HEK293 (cell line): ENCODE data around the gene APOBEC3F.
"Not testable (repeated sequence)": the region's sequence is repeated elsewhere in the genome, so short reads cannot be mapped to it uniquely, and the experiment has no call there.

Experiments used
- CTCF ChIA-PET: fragments of 350-600 bp; formaldehyde crosslinking; extraction: SDS; loops from one replicate; lab custom pipeline; 2021; ENCODE audit warnings: antibody characterized with exemption; lab: Yijun Ruan, JAX
- POLR2A ChIA-PET: fragments of 300-600 bp; formaldehyde crosslinking; extraction: SDS; loops from one replicate; lab custom pipeline; 2020; ENCODE audit warnings: antibody characterized with exemption, inconsistent platforms; lab: Yijun Ruan, JAX
- H3K27ac ChIP-seq: fragments of 200-500 bp; sonication (Bioruptor generic); 2 replicates; pipeline ENCODE4 v1.5.1; 2014; ENCODE audit warnings: low read depth, low read length, control low read depth, inconsistent platforms; ENCODE audit errors: extremely low read depth
- H3K36me3 ChIP-seq, 2 experiments: fragments of 200-500 bp in 1 of 2; sonication (Bioruptor generic) in 1 of 2; 1 replicate in 1 of 2; 2 replicates in 1 of 2; pipeline ENCODE4 v1.5.1; 2014 to 2017; ENCODE audit warnings: inconsistent platforms in 2 of 2, low read length in 2 of 2; ENCODE audit not compliant: control insufficient read depth in 2 of 2, insufficient read depth in 1 of 2
- H3K4me1 ChIP-seq: fragments of 200-500 bp; sonication (Bioruptor generic); 2 replicates; pipeline ENCODE4 v1.5.1; 2014; ENCODE audit warnings: mild to moderate bottlenecking, low read length, inconsistent platforms; ENCODE audit not compliant: control insufficient read depth, insufficient read depth
- H3K4me3 ChIP-seq: 2 replicates; pipeline ENCODE4 v1.5.1; 2011; ENCODE audit warnings: low read depth, mild to moderate bottlenecking, control low read depth, low read length, moderate library complexity
- H3K9me3 ChIP-seq: fragments of 200-500 bp; sonication (Bioruptor generic); 2 replicates; pipeline ENCODE4 v1.5.1; 2014; ENCODE audit warnings: low read depth, low read length, inconsistent platforms; ENCODE audit not compliant: control insufficient read depth, insufficient read depth
- CTCF ChIP-seq: fragments of 450-650 bp; formaldehyde crosslinking; IDR thresholded peaks from 2 replicates; pipeline ENCODE4 v1.5.1; 2016; ENCODE audit warnings: missing biosample characterization, missing genetic modification characterization
- HOXD13 ChIP-seq: sonication (generic); formaldehyde crosslinking; IDR thresholded peaks from 2 replicates; pipeline ENCODE4 v1.8.0; 2022; ENCODE audit warnings: missing genetic modification reagents, borderline replicate concordance
- KLF16 ChIP-seq: fragments of 450-650 bp; formaldehyde crosslinking; IDR thresholded peaks from 2 replicates; pipeline ENCODE4 v1.5.1; 2017; ENCODE audit warnings: missing biosample characterization, missing genetic modification characterization
- PRDM6 ChIP-seq: fragments of 450-650 bp; formaldehyde crosslinking; IDR thresholded peaks from 2 replicates; pipeline ENCODE4 v1.5.1; 2017; ENCODE audit warnings: missing biosample characterization, missing genetic modification characterization
- SCRT2 ChIP-seq: fragments of 450-650 bp; formaldehyde crosslinking; IDR thresholded peaks from 2 replicates; pipeline ENCODE4 v1.5.1; 2016; ENCODE audit warnings: missing biosample characterization, missing genetic modification characterization
- ZBTB8A ChIP-seq: fragments of 450-650 bp; formaldehyde crosslinking; IDR thresholded peaks from 2 replicates; pipeline ENCODE4 v1.5.1; 2016; ENCODE audit warnings: missing biosample characterization, missing genetic modification characterization
- ZNF146 ChIP-seq: fragments of 450-650 bp; formaldehyde crosslinking; IDR thresholded peaks from 2 replicates; pipeline ENCODE4 v1.5.1; 2016; ENCODE audit warnings: missing biosample characterization, missing genetic modification characterization
- ZNF214 ChIP-seq: fragments of 450-650 bp; formaldehyde crosslinking; IDR thresholded peaks from 2 replicates; pipeline ENCODE4 v1.5.1; 2017; ENCODE audit warnings: missing biosample characterization, mild to moderate bottlenecking, missing genetic modification characterization, borderline replicate concordance
- ZNF26 ChIP-seq: fragments of 450-650 bp; formaldehyde crosslinking; IDR thresholded peaks from 2 replicates; pipeline ENCODE4 v1.5.1; 2016; ENCODE audit warnings: missing biosample characterization, missing genetic modification characterization
- ZNF670 ChIP-seq: fragments of 450-650 bp; formaldehyde crosslinking; IDR thresholded peaks from 2 replicates; pipeline ENCODE4 v1.5.1; 2016; ENCODE audit warnings: missing biosample characterization, missing genetic modification characterization, low read depth

APOBEC3F gene

GRCh38 chr22:39008271-39008850, 32.3 kb upstream of the APOBEC3F start:
- H3K4me3 ChIP-seq, H3K27ac ChIP-seq, H3K4me1 ChIP-seq, POLR2A ChIA-PET, H3K36me3 ChIP-seq, H3K9me3 ChIP-seq: not testable (repeated sequence)
- TF ChIP-seq ZNF146 (tag by site-specific recombination): peak; percentile 86
- CTCF ChIA-PET: interaction anchor here (0.6 to 8.1 kb wide), 7 partner anchors 33 to 259 kb away, joined by 3 to 128 read pairs (median 6); partner anchors contain the start of gene CBX6

- H3K36me3 ChIP-seq: no peaks in the 10 kb centered on the region
- no peaks in the 10 kb centered on the region for H3K4me1 ChIP-seq
- POLR2A ChIA-PET: no interaction called here
- CTCF ChIA-PET: interaction anchor here (0.7 to 1.0 kb wide), 3 partner anchors 8 to 514 kb away, joined by 3 to 4 read pairs (median 3); no protein-coding TSS in a partner anchor
- TF ChIP-seq ZNF670 (tag by site-specific recombination) (no peak), CTCF (tag by site-specific recombination) (no peak), KLF16 (tag by site-specific recombination) (no peak), ZNF26 (tag by site-specific recombination) (no peak), ZNF146 (tag by site-specific recombination) (no peak), PRDM6 (tag by site-specific recombination) (no peak), HOXD13 (no peak)
- H3K9me3 ChIP-seq: no peaks in the 10 kb centered on the region
- H3K4me3 ChIP-seq: no peak overlapping the region
- H3K27ac ChIP-seq: no peak overlapping the region
These were observed 29.7 kb upstream of the APOBEC3F start for GRCh38 chr22:39010946-39011345.

- POLR2A ChIA-PET: no interaction called here
- CTCF ChIA-PET: interaction anchor here (1.0 to 3.4 kb wide), 2 partner anchors 9 to 143 kb away, joined by 4 to 15 read pairs; no protein-coding TSS in a partner anchor
These were observed 27.8 kb upstream of the APOBEC3F start for GRCh38 chr22:39012533-39013511.

GRCh38 chr22:39013561-39013941, 27.1 kb upstream of the APOBEC3F start:
- POLR2A ChIA-PET, H3K9me3 ChIP-seq, H3K4me3 ChIP-seq, H3K4me1 ChIP-seq: not testable (repeated sequence)
- Histone ChIP-seq H3K27ac (peak overlapping the region; percentile 85; the same call in 1 of the 2 replicates), H3K36me3 (peaks cover 0 to 10% of the 10 kb centered on the region in 2 experiments; a peak in 2 of 3 replicates)
- CTCF ChIA-PET: interaction anchor here (1.0 to 3.4 kb wide), 2 partner anchors 10 to 144 kb away, joined by 4 to 15 read pairs; no protein-coding TSS in a partner anchor
- peak; percentile 9; the same call in 1 of the 2 replicates for TF ChIP-seq SCRT2 (tag by site-specific recombination)

More at GRCh38 chr22:39012533-39013511, 27.8 kb upstream of the APOBEC3F start:
- H3K27ac ChIP-seq: no peak overlapping the region
- H3K4me1 ChIP-seq: no peaks in the 10 kb centered on the region
- TF ChIP-seq ZNF214 (no peak), ZBTB8A (tag by site-specific recombination) (peak; percentile 58)
- H3K9me3 ChIP-seq: no peaks in the 10 kb centered on the region
- H3K4me3 ChIP-seq: no peak overlapping the region
- H3K36me3 ChIP-seq: peaks cover 0 to 4% of the 10 kb centered on the region in 2 experiments; a peak in 1 of 3 replicates
